ENCODE results near the gene FGF7.
"Not testable (repeated sequence)": the region's sequence is repeated elsewhere in the genome, so short reads cannot be mapped to it uniquely, and the experiment has no call there.

Gene FGF7

DNA sequence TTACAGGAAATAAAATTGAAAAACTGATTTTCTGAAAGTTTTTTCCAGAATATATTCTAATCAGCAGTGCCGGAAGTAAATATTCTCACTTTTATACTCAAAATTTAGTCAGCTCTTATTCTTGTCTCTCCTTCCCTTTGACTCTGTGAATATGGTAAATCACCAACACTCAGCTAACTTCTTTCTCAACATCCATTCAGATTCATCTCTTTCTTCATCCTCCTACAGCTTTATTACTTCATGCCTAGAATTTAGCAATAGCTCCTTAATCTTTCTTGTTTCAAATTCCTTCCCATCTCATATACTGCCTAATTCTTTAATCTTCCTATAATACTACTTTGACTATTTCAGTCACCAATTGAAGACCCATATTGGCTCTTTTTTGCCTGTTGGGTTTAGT is 67.9 kb downstream of the FGF7 start:
- no peak for TF ChIP-seq PAX5 (IDR thresholded peaks at IDR 0.05; ENCODE audit: insufficient read depth, low read length, severe bottlenecking)
- TF ChIP-seq POLR2AphosphoS5 (IDR thresholded peaks at IDR 0.05; ENCODE audit: low read depth, low read length) = no peak
- no peak for TF ChIP-seq POLR2A (IDR thresholded peaks at IDR 0.05; ENCODE audit: low read depth, low read length)
- TF ChIP-seq POU2F2 (IDR thresholded peaks at IDR 0.05; ENCODE audit: low read depth, low read length) = no peak
- no peak for TF ChIP-seq TAF1 (IDR thresholded peaks at IDR 0.05; ENCODE audit: low read depth, low read length)
- no peak for TF ChIP-seq SPI1 (IDR thresholded peaks at IDR 0.05; ENCODE audit: low read depth, low read length)
- DNase-seq (ENCODE audit: insufficient read length, low spot score) (no peak), FAIRE-seq (no peak)

- DNase-seq (ENCODE audit: insufficient read length, low spot score) (no peak), FAIRE-seq (no peak)
- TF ChIP-seq PAX5 (IDR thresholded peaks at IDR 0.05; ENCODE audit: insufficient read depth, low read length, severe bottlenecking) = no peak
- TF ChIP-seq SPI1 (IDR thresholded peaks at IDR 0.05; ENCODE audit: low read depth, low read length) = no peak
- no peak for TF ChIP-seq POLR2AphosphoS5 (IDR thresholded peaks at IDR 0.05; ENCODE audit: low read depth, low read length)
- no peak for TF ChIP-seq POU2F2 (IDR thresholded peaks at IDR 0.05; ENCODE audit: low read depth, low read length)
- TF ChIP-seq POLR2A (IDR thresholded peaks at IDR 0.05; ENCODE audit: low read depth, low read length) = no peak
- TF ChIP-seq TAF1 (IDR thresholded peaks at IDR 0.05; ENCODE audit: low read depth, low read length) = no peak
Observed at GRCh38 chr15:49492151-49492550, 69.1 kb downstream of the FGF7 start.

GRCh38 chr15:49492830-49493229 is 69.8 kb downstream of the FGF7 start:
- DNase-seq (ENCODE audit: insufficient read length, low spot score) (no peak), FAIRE-seq (no peak)
- TF ChIP-seq POU2F2 (IDR thresholded peaks at IDR 0.05; ENCODE audit: low read depth, low read length) = no peak
- no peak for TF ChIP-seq POLR2A (IDR thresholded peaks at IDR 0.05; ENCODE audit: low read depth, low read length)
- TF ChIP-seq POLR2AphosphoS5 (IDR thresholded peaks at IDR 0.05; ENCODE audit: low read depth, low read length) = no peak
- no peak for TF ChIP-seq SPI1 (IDR thresholded peaks at IDR 0.05; ENCODE audit: low read depth, low read length)
- TF ChIP-seq PAX5 (IDR thresholded peaks at IDR 0.05; ENCODE audit: insufficient read depth, low read length, severe bottlenecking) = no peak

DNA sequence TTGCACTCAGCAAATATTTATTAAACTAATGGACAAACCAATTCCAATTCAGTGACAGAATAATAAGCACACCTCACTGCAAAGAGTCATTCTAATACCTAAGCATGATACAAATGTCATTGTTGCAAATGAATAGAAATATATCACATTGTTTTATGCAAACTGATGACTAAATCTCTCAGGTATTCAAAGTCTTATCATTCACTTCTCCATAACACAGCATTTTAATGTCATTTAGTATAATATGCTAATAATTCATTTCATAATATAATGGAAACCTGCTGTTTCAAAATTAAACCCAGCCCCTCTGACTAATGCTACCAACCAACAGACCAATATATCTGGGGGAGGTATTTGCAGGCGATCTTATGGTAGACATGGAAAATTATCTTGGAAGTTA is 71.8 kb downstream of the FGF7 start:
- no peak for FAIRE-seq
- no peak for TF ChIP-seq TAF1 (IDR thresholded peaks at IDR 0.05; ENCODE audit: low read depth, low read length)
- TF ChIP-seq SPI1 (IDR thresholded peaks at IDR 0.05; ENCODE audit: low read depth, low read length) = no peak
- no peak for TF ChIP-seq PAX5 (IDR thresholded peaks at IDR 0.05; ENCODE audit: insufficient read depth, low read length, severe bottlenecking)
- no peak for TF ChIP-seq POLR2AphosphoS5 (IDR thresholded peaks at IDR 0.05; ENCODE audit: low read depth, low read length)
- no peak for TF ChIP-seq POLR2A (IDR thresholded peaks at IDR 0.05; ENCODE audit: low read depth, low read length)
- no peak for TF ChIP-seq POU2F2 (IDR thresholded peaks at IDR 0.05; ENCODE audit: low read depth, low read length)
- DNase-seq (ENCODE audit: insufficient read length, low spot score) = no peak

DNA sequence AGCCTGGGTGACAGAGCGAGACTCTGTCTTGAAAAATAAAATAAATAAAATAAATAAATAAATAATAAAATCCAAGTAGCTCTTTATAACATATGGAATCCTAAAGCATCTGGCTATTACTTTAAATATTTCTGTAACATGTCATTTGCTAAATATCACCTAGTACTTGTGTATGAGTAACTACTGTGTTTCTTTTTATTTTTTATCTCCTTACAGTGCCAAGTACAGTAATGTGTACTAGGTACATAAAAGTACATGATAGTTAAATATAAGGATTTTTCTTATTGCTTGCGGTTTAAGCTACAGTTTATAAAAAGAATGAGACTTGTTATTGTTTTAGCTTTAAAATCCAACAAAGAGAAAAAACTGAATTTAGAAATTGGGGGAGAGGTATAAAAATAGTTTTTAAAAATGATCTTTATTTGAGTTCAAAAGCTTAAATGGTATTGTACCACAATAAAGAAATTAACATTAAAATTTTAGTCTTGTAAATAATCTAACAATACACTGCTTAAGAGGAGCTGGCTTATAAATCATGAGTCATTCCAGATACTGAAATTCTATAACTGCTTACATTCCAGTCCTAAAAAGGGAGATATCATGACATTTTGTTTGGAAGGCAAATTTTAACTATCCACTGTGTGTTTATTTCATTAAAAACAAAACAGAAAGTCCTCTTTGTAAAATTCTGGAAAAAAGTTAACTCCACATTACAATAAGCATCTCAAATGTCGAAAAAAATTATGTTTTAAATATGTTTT is 73.1 kb downstream of the FGF7 start:
- TF ChIP-seq TAF1 (IDR thresholded peaks at IDR 0.05; ENCODE audit: low read depth, low read length) (no peak), SPI1 (IDR thresholded peaks at IDR 0.05; ENCODE audit: low read depth, low read length) (no peak), POLR2A (IDR thresholded peaks at IDR 0.05; ENCODE audit: low read depth, low read length) (no peak), PAX5 (IDR thresholded peaks at IDR 0.05; ENCODE audit: insufficient read depth, low read length, severe bottlenecking) (no peak), POU2F2 (IDR thresholded peaks at IDR 0.05; ENCODE audit: low read depth, low read length) (no peak), POLR2AphosphoS5 (IDR thresholded peaks at IDR 0.05; ENCODE audit: low read depth, low read length) (no peak)
- DNase-seq (ENCODE audit: insufficient read length, low spot score) = no peak
- FAIRE-seq = no peak

GRCh38 chr15:49501586-49501985 is 78.5 kb downstream of the FGF7 start:
- TF ChIP-seq PAX5 (IDR thresholded peaks at IDR 0.05; ENCODE audit: insufficient read depth, low read length, severe bottlenecking) = no peak
- TF ChIP-seq POLR2A (IDR thresholded peaks at IDR 0.05; ENCODE audit: low read depth, low read length) = no peak
- TF ChIP-seq POU2F2 (IDR thresholded peaks at IDR 0.05; ENCODE audit: low read depth, low read length) = no peak
- no peak for FAIRE-seq
- no peak for DNase-seq (ENCODE audit: insufficient read length, low spot score)

DNA sequence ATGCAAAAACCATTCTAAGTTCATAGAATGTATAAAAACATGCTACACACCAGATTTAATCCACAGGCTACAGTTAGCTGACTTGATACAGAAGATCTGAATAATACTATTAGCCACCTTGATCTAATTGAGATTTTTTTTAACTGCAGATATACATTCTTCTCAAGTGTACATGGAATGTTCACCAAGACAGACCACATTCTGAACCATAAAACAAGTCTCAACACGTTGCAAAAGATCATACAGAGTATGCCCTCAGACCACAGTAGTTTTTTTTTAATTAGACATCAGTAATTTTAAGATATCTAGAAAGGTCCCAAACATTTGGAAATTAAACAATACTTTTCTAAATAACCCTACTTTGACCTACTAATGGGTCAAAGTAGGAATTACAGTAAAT is 83.3 kb downstream of the FGF7 start:
- FAIRE-seq = no peak
- no peak for TF ChIP-seq TAF1 (IDR thresholded peaks at IDR 0.05; ENCODE audit: low read depth, low read length)
- TF ChIP-seq PAX5 (IDR thresholded peaks at IDR 0.05; ENCODE audit: insufficient read depth, low read length, severe bottlenecking) = no peak
- no peak for TF ChIP-seq POLR2A (IDR thresholded peaks at IDR 0.05; ENCODE audit: low read depth, low read length)
- no peak for TF ChIP-seq SPI1 (IDR thresholded peaks at IDR 0.05; ENCODE audit: low read depth, low read length)
- no peak for TF ChIP-seq POU2F2 (IDR thresholded peaks at IDR 0.05; ENCODE audit: low read depth, low read length)
- no peak for TF ChIP-seq POLR2AphosphoS5 (IDR thresholded peaks at IDR 0.05; ENCODE audit: low read depth, low read length)
- DNase-seq (ENCODE audit: insufficient read length, low spot score) = no peak

DNA sequence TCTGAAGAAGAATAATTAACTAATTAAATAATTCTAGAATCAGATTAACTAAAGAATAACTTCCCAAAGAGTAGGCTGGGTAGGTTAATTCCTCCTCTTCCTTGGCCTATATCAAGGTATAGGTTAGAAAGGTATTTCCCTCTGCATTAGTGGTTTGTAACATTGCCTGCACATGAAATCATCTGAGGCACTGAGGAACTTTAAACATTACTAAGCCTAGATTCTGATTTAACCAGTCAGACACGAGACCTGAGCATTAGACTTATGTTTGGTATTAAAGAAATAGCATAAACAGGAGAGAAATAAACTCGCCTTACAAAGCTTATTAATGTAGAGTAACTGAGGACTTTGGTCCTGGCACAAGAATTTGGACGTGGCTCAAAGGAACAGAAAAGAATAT is 84.2 kb downstream of the FGF7 start:
- no peak for FAIRE-seq
- DNase-seq (ENCODE audit: insufficient read length, low spot score) = no peak
- TF ChIP-seq POLR2A (IDR thresholded peaks at IDR 0.05; ENCODE audit: low read depth, low read length) = no peak
- TF ChIP-seq SPI1 (IDR thresholded peaks at IDR 0.05; ENCODE audit: low read depth, low read length) = no peak
- no peak for TF ChIP-seq PAX5 (IDR thresholded peaks at IDR 0.05; ENCODE audit: insufficient read depth, low read length, severe bottlenecking)
- no peak for TF ChIP-seq POU2F2 (IDR thresholded peaks at IDR 0.05; ENCODE audit: low read depth, low read length)
- TF ChIP-seq POLR2AphosphoS5 (IDR thresholded peaks at IDR 0.05; ENCODE audit: low read depth, low read length) = no peak
- TF ChIP-seq TAF1 (IDR thresholded peaks at IDR 0.05; ENCODE audit: low read depth, low read length) = no peak

DNA sequence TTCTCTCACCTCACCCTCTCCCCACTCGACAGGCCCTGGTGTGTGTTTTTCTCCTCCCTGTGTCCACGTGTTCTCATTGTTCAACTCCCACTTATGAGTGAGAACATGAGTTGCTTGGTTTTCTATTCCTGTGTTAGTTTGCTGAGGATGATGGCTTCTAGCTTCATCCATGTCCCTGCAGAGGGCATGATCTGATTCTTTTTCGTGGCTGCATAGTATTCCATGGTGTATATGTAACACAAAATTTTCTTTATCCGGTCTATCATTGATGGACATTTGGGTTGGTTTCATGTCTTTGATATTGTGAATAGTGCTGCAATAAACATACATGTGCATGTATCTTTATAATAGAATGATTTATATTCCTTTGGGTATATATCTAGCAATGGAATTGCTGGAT is 89.7 kb downstream of the FGF7 start:
- DNase-seq (ENCODE audit: insufficient read length, low spot score); FAIRE-seq: not testable (repeated sequence)

- DNase-seq (ENCODE audit: insufficient read length, low spot score) (no peak), FAIRE-seq (no peak)
- TF ChIP-seq POU2F2 (IDR thresholded peaks at IDR 0.05; ENCODE audit: low read depth, low read length) (no peak), POLR2AphosphoS5 (IDR thresholded peaks at IDR 0.05; ENCODE audit: low read depth, low read length) (no peak), POLR2A (IDR thresholded peaks at IDR 0.05; ENCODE audit: low read depth, low read length) (no peak), PAX5 (IDR thresholded peaks at IDR 0.05; ENCODE audit: insufficient read depth, low read length, severe bottlenecking) (no peak), SPI1 (IDR thresholded peaks at IDR 0.05; ENCODE audit: low read depth, low read length) (no peak)
Observed at GRCh38 chr15:49521802-49522201, 98.8 kb downstream of the FGF7 start.

Data from GM12891 (cell line).